HepG2 (cell line): ENCODE measurements around the gene PLPP3. TPM values are rescaled to one million over a fixed set of nuclear protein-coding genes. Genes with fewer than 3 reads are reported as not detected.

Experiments used
- BCL6 ChIP-seq: IDR thresholded peaks from 2 replicates; pipeline ENCODE4 v1.6.1; 2016; ENCODE audit warnings: missing genetic modification reagents, missing compliant biosample characterization
- E2F1 ChIP-seq: sonication (generic); formaldehyde crosslinking; IDR thresholded peaks from 2 replicates; pipeline ENCODE4 v1.5.0; 2020; ENCODE audit warnings: missing genetic modification reagents
- FOXA1 ChIP-seq, 2 experiments: fragments of 450-650 bp in 1 of 2; sonication (generic) in 1 of 2; formaldehyde crosslinking in 1 of 2; IDR thresholded peaks; 2 replicates each; pipeline versions ENCODE4 v1.4.0 to v1.6.1; 2016 to 2020; ENCODE audit warnings: missing genetic modification reagents in 1 of 2
- FOXO4 ChIP-seq: sonication (generic); formaldehyde crosslinking; conservative IDR thresholded peaks from 2 replicates; pipeline ENCODE4 v1.8.1; 2023; ENCODE audit warnings: missing genetic modification reagents
- GMEB1 ChIP-seq: sonication (generic); formaldehyde crosslinking; IDR thresholded peaks from 2 replicates; pipeline ENCODE4 v1.5.1; 2020; ENCODE audit warnings: missing genetic modification reagents, mild to moderate bottlenecking, borderline replicate concordance
- HOXD1 ChIP-seq: sonication (generic); formaldehyde crosslinking; IDR thresholded peaks from 2 replicates; pipeline ENCODE4 v1.5.0; 2020; ENCODE audit warnings: missing genetic modification reagents
- JARID2 ChIP-seq: sonication (generic); formaldehyde crosslinking; IDR thresholded peaks from 2 replicates; pipeline ENCODE4 v1.8.1; 2023; ENCODE audit warnings: missing genetic modification reagents, inconsistent platforms; ENCODE audit not compliant: insufficient replicate concordance
- NCOA2 ChIP-seq: sonication (generic); formaldehyde crosslinking; IDR thresholded peaks from 2 replicates; pipeline ENCODE4 v1.8.0; 2022; ENCODE audit warnings: inconsistent platforms
- NFE2 ChIP-seq: sonication (generic); formaldehyde crosslinking; IDR thresholded peaks from 2 replicates; pipeline ENCODE4 v1.4.0; 2020; ENCODE audit warnings: missing genetic modification reagents
- NFYB ChIP-seq: sonication (generic); formaldehyde crosslinking; IDR thresholded peaks from 2 replicates; pipeline ENCODE4 v1.4.0; 2020; ENCODE audit warnings: missing genetic modification reagents
- NPAS2 ChIP-seq: sonication (generic); formaldehyde crosslinking; IDR thresholded peaks from 2 replicates; pipeline ENCODE4 v1.8.0; 2022; ENCODE audit warnings: mild to moderate bottlenecking, missing genetic modification reagents, borderline replicate concordance
- PRPF4 ChIP-seq: fragments of 200-400 bp; formaldehyde crosslinking; IDR thresholded peaks from 2 replicates; pipeline ENCODE4 v1.6.1; 2016; ENCODE audit warnings: low read length, low read depth; ENCODE audit not compliant: poor library complexity, severe bottlenecking
- RFXANK ChIP-seq: IDR thresholded peaks from 2 replicates; pipeline ENCODE4 v1.6.1; 2016
- SYNCRIP ChIP-seq: fragments of 200-400 bp; formaldehyde crosslinking; IDR thresholded peaks from 2 replicates; pipeline ENCODE4 v1.6.1; 2018; ENCODE audit warnings: mild to moderate bottlenecking, low read depth, low read length; ENCODE audit not compliant: insufficient read depth
- TBP ChIP-seq: sonication (generic); formaldehyde crosslinking; IDR thresholded peaks from 2 replicates; pipeline ENCODE4 v1.5.0; 2020; ENCODE audit warnings: missing genetic modification reagents
- TP53 ChIP-seq: sonication (generic); formaldehyde crosslinking; conservative IDR thresholded peaks from 2 replicates; pipeline ENCODE4 v1.4.0; 2020; ENCODE audit warnings: missing genetic modification reagents
- ZBTB4 ChIP-seq: sonication (generic); formaldehyde crosslinking; IDR thresholded peaks from 2 replicates; pipeline ENCODE4 v1.4.0; 2020; ENCODE audit warnings: missing genetic modification reagents, mild to moderate bottlenecking, borderline replicate concordance
- ZFP41 ChIP-seq: sonication (generic); formaldehyde crosslinking; IDR thresholded peaks from 2 replicates; pipeline ENCODE4 v1.4.0; 2020; ENCODE audit warnings: mild to moderate bottlenecking, missing genetic modification reagents, borderline replicate concordance
- ZNF224 ChIP-seq: sonication (generic); formaldehyde crosslinking; IDR thresholded peaks from 2 replicates; pipeline ENCODE4 v1.5.0; 2020; ENCODE audit warnings: mild to moderate bottlenecking, missing genetic modification reagents
- ZNF570 ChIP-seq: sonication (generic); formaldehyde crosslinking; IDR thresholded peaks from 2 replicates; pipeline ENCODE4 v1.4.0; 2020; ENCODE audit warnings: mild to moderate bottlenecking, missing genetic modification reagents, borderline replicate concordance
- ZNF576 ChIP-seq: sonication (generic); formaldehyde crosslinking; IDR thresholded peaks from 2 replicates; pipeline ENCODE4 v1.4.0; 2020; ENCODE audit warnings: mild to moderate bottlenecking, missing genetic modification reagents
- ZNF7 ChIP-seq: IDR thresholded peaks from 2 replicates; pipeline ENCODE4 v1.6.1; 2016; ENCODE audit warnings: missing biosample characterization, missing genetic modification reagents
- ZNF841 ChIP-seq: sonication (generic); formaldehyde crosslinking; IDR thresholded peaks from 2 replicates; pipeline ENCODE4 v1.8.1; 2023; ENCODE audit warnings: missing genetic modification reagents, borderline replicate concordance
- polyA plus RNA-seq, 8 experiments: library from polyadenylated mRNA; depleted of rRNA in 3 of 8; stranded (reverse) in 7 of 8; unstranded in 1 of 8; fragments of >200 nt; fragmentation: Illumina TruSeq in 4 of 8; extraction: Trizol in 4 of 8; gene quantifications; 2 replicates each; pipeline versions ENCODE4 v1.2.1 to v1.2.3, GENCODE V29; 2011 to 2016; ENCODE audit warnings: low read depth in 4 of 8, missing spikeins in 1 of 8, mixed read lengths in 1 of 8; ENCODE audit not compliant: insufficient read depth in 1 of 8
- total RNA-seq, 5 experiments: library from RNA; depleted of rRNA; stranded (reverse); fragments of >200 nt; fragmentation: Illumina TruSeq; extraction: Trizol; gene quantifications; 2 replicates each; pipeline ENCODE4 v1.2.3, GENCODE V29; 2016; ENCODE audit warnings: low read depth in 1 of 5

PLPP3 gene
- total and polyA plus RNA-seq, 2 of the 13 experiments (the other 11 are each of a cell fraction or from before 2014, with no cell fraction given) = 49.7 to 65.8 TPM

DNA sequence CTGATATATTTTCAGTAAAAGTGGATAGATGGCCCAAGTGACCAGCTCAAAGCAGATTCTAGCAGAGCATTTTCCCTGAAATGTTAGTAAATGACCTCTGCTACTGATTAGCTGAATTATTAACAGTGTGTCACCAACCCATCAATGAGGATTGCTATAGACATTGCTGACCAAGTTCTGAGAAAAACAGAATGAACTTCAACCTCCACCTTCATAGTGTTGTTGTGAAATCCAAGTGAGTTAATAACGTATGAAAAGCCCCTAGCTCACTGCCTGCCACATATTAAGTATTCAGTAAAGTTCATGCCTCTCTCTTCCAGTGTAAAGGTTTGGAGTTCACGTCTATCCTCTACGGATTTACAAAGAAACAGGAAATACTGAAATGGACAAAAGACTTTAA is 15.8 kb downstream of the PLPP3 start (continued):
- no peak for TF ChIP-seq NFYB (CRISPR knock-in tag)
- no peak for TF ChIP-seq TBP (CRISPR knock-in tag)
- TF ChIP-seq NCOA2 (CRISPR knock-in tag) = peak; percentile 75
- TF ChIP-seq ZBTB4 = no peak
- no peak for TF ChIP-seq ZNF576
- TF ChIP-seq ZNF224 (CRISPR knock-in tag) = no peak
- TF ChIP-seq ZFP41 (CRISPR knock-in tag) = no peak
- no peak for TF ChIP-seq ZNF7 (CRISPR knock-in tag)
- no peak for TF ChIP-seq FOXO4 (CRISPR knock-in tag)
- no peak for TF ChIP-seq PRPF4
- TF ChIP-seq NPAS2 (CRISPR knock-in tag) = no peak
- peak; percentile 79 for TF ChIP-seq BCL6 (CRISPR knock-in tag)
- no peak for TF ChIP-seq FOXA1 (IDR thresholded peaks at IDR 0.05)
- TF ChIP-seq FOXA1 (CRISPR knock-in tag; IDR thresholded peaks at IDR 0.05) = peak; percentile 24; the same call in 1 of the 2 replicates
- TF ChIP-seq ZNF841 (CRISPR knock-in tag) = no peak
- no peak for TF ChIP-seq HOXD1 (CRISPR knock-in tag)
- TF ChIP-seq NFE2 = no peak
- no peak for TF ChIP-seq JARID2 (CRISPR knock-in tag)
- TF ChIP-seq TP53 (CRISPR knock-in tag) = no peak
- no peak for TF ChIP-seq E2F1 (CRISPR knock-in tag)
- no peak for TF ChIP-seq GMEB1 (CRISPR knock-in tag)
- no peak for TF ChIP-seq ZNF570
- no peak for TF ChIP-seq SYNCRIP
- no peak for TF ChIP-seq RFXANK (CRISPR knock-in tag)
